ENCODE results near the gene TEKT5.

Gene TEKT5

DNA sequence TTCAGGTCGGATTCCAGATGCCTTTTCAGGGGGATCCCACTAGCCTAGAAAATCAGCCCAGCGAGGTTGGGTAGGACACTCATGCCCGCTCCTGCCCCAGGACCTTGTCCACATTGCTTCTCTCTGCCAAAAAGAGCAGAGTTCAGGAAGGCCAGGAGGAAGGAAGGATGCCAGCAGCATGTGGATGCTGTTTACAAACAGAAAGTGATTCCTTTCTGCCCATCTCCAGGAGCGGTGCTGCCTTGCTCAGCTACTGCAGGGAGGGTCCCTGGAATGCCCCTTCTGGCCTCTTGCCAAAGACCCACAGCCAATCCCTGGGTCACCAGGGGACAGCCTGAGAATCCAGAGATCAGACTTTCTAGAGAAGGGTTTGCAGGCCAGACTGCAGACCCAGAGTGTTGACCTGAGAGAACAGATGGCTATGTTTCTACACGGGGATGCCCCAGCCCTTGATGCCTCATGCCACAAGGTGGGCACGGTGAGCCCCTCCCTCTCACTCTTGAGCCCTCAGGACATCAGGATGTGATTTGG is 82.0 kb downstream of the TEKT5 start:
- TF ChIP-seq, protein P1, sequence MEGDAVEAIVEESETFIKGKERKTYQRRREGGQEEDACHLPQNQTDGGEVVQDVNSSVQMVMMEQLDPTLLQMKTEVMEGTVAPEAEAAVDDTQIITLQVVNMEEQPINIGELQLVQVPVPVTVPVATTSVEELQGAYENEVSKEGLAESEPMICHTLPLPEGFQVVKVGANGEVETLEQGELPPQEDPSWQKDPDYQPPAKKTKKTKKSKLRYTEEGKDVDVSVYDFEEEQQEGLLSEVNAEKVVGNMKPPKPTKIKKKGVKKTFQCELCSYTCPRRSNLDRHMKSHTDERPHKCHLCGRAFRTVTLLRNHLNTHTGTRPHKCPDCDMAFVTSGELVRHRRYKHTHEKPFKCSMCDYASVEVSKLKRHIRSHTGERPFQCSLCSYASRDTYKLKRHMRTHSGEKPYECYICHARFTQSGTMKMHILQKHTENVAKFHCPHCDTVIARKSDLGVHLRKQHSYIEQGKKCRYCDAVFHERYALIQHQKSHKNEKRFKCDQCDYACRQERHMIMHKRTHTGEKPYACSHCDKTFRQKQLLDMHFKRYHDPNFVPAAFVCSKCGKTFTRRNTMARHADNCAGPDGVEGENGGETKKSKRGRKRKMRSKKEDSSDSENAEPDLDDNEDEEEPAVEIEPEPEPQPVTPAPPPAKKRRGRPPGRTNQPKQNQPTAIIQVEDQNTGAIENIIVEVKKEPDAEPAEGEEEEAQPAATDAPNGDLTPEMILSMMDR (IDR thresholded peaks at IDR 0.05), result no peak

- TF ChIP-seq, protein P1 (IDR thresholded peaks at IDR 0.05), result no peak
Measured at GRCh38 chr16:10611825-10612342, 82.8 kb downstream of the TEKT5 start.

DNA sequence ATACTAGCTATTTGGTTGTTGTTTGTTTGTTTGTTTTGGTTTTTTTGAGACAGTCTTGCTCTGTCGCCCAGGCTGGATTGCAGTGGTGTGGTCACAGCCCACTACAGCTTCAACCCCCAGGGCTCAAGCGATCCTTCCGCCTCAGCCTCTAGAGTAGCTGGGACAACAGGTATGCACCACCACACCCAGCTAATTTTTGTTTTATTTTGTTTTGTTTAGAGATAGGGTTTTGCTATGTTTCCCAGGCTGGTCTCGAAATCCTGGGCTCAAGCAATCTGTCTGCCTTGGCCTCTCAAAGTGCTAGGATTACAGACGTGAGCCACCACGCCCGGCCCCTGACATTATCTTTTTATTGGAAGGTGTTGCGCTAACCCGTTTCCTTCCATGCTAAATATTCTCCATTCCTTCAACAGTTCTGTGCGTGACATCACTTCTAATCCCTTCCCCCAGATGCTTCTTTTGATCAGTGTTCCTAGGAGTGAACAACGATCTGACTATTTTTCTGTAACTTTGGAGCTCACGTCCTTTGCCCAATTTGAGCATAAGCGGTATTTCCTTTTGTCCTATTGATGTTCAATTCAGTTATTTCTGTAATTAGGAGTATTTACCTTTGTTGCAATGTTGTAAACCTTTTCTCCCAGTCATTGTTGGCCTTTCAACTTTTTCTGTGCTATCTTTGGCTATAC is 84.1 kb downstream of the TEKT5 start:
- TF ChIP-seq, protein P1 (IDR thresholded peaks at IDR 0.05), result no peak

DNA sequence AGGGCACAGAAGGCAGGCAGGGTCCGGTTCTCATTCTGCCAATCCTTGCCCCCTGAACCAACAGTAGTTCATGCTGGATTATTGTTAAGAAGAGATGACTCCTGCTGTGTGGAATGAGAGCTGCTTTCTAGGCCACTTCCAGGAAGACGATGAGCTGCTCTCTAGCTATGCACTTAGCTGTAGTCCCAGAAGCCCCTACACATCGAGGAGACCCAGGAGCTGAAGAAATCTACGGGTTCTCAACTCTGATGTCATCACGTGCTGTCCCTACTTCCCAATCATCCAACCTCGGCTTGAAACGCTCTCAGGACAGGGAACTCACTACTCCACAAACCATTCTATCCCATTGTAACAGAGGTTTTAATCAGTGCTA is 85.3 kb downstream of the TEKT5 start:
- TF ChIP-seq, protein P1 (IDR thresholded peaks at IDR 0.05), result no peak

DNA sequence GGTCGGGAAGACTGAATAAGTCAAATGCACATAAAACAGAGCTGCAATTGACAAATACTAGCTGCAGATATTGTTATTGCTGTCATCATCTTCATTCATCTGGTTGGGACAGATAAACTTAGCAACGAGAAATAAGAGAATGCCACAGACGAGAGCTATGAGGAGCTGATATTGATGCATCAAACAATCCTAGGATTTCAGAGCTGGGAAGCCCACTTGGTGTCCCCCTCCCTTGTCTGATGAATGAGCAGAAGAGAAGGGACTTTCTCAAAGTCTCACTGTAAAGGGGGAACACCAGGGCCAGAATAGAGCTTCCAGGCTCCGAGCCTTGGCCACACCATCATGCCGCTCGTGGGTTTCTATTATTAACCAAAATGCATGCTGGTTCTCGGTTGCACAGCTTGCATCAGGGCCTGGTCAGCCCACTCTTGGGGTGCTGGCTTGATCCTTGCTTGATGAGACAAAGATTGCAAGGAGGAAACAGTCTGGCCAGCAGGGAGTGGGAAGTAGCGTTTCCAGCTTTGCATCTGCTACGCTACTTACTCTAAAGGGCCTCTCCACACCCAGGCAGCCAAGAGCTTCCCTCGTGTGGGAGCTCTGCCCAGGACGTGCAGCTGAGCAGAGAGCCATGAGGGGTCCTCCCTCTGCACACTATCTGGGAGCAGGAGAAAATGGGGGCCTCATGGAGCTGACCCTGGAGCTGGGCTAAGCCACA is 85.9 kb downstream of the TEKT5 start:
- TF ChIP-seq, protein P1 (IDR thresholded peaks at IDR 0.05), result no peak

- TF ChIP-seq, protein P1 (IDR thresholded peaks at IDR 0.05), result no peak
Measured at GRCh38 chr16:10607157-10607556, 87.6 kb downstream of the TEKT5 start.

- TF ChIP-seq, protein P1 (IDR thresholded peaks at IDR 0.05), result no peak
Measured at GRCh38 chr16:10606607-10607006, 88.1 kb downstream of the TEKT5 start.
